Measurements from ENCODE around the gene SLC22A5. TPM values are rescaled to one million over a fixed set of nuclear protein-coding genes. Genes with fewer than 3 reads are reported as not detected.
A peak's percentile ranks its signal among the peaks of the same experiment; 100 is the strongest.

The SLC22A5 gene
- total and polyA plus RNA-seq, 2 of the 8 experiments (the other 6 are each of a cell fraction or from before 2014, with no cell fraction given): 4.0 to 9.0 TPM

DNA sequence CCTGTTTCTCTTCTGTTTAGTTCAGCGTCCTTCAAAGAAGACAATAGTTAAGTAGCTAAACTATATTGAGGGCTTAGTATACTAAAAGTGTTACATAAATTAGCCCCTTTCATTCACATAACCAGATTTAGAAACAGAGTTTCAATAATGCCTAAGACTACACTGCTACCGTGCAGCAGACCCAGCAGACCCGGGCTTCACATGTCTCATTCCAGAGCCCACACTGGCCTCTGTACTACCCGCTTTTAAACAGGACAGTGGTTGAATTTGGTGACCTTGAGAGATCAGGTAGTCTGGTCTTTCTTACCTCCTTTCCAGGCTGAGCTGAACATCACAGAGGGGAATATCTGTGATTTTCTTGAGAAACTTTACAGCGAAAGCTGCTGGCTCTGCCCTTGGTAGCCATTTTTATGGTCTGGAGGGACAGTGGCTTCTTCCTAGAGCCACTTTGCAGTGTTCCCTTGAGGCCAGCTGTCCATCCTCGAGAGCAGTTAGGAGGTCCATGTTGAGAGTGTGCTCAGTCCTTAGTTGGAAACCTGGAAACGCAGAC lies 56.5 kb downstream of the SLC22A5 start:
- Histone ChIP-seq H3K23me2 (ENCODE audit: low read depth, low read length) (no peaks in the 10 kb centered on the region), H4K91ac (replicated peaks; ENCODE audit: insufficient read length, low read length) (no peak overlapping the region), H3K4ac (replicated peaks; ENCODE audit: insufficient read length, low read depth, low read length) (peak overlapping the region; percentile 49), H3K4me3 (ENCODE audit: extremely low read depth in 1 of 4, insufficient read depth in 2 of 4, low read depth in 3 of 4, low read length in 4 of 4) (no peak overlapping the region), H2BK120ac (replicated peaks; ENCODE audit: low read depth, low read length) (no peak overlapping the region), H2BK15ac (ENCODE audit: low read length) (no peak overlapping the region; the same call in 1 of the 2 replicates), H3K27ac (ENCODE audit: low read depth, low read length) (no peak overlapping the region), H3K9ac (replicated peaks in 1 of 4; ENCODE audit: extremely low read depth in 1 of 4, low read depth in 3 of 4, low read length in 3 of 4) (no peak overlapping the region; a peak in 1 of 7 replicates), H3K79me2 (ENCODE audit: control insufficient read depth in 1 of 2, insufficient read depth in 2 of 2, low read length in 2 of 2) (no peaks in the 10 kb centered on the region), H4K5ac (ENCODE audit: insufficient read length, low read depth, low read length) (no peak overlapping the region), H2AFZ (ENCODE audit: low read length) (no peak overlapping the region), H2AK5ac (ENCODE audit: low read depth, low read length) (peak overlapping the region; percentile 66; the same call in 1 of the 2 replicates), H3K36me3 (ENCODE audit: control insufficient read depth in 2 of 4, insufficient read depth in 4 of 4, low read length in 3 of 4) (no peaks in the 10 kb centered on the region), H3K9me3 (ENCODE audit: insufficient read depth in 2 of 2, low read depth in 1 of 2, low read length in 1 of 2) (no peaks in the 10 kb centered on the region), H3K14ac (ENCODE audit: insufficient read length) (no peak overlapping the region), H3K56ac (replicated peaks; ENCODE audit: insufficient read length, low read depth, low read length) (no peak overlapping the region), H2BK5ac (ENCODE audit: low read depth, low read length) (no peak overlapping the region), H3K18ac (ENCODE audit: extremely low read depth, low read length) (peak overlapping the region; percentile 43), H3K79me1 (ENCODE audit: low read depth, low read length) (no peaks in the 10 kb centered on the region), H4K20me1 (replicated peaks in 1 of 2; ENCODE audit: control insufficient read depth in 1 of 2, insufficient read depth in 2 of 2, low read length in 2 of 2) (peaks cover 0 to 2% of the 10 kb centered on the region in 2 experiments), H2BK20ac (ENCODE audit: low read length) (peak overlapping the region; percentile 9; the same call in 1 of the 2 replicates), H3K23ac (ENCODE audit: insufficient read length) (no peak overlapping the region), H4K8ac (ENCODE audit: extremely low read depth, insufficient read depth, low read length) (peak overlapping the region; percentile 64; the same call in 1 of the 2 replicates), H3K4me1 (replicated peaks in 1 of 4; ENCODE audit: control insufficient read depth in 3 of 4, insufficient read depth in 4 of 4, low read length in 3 of 4) (peaks cover 0 to 9% (median 5%) of the 10 kb centered on the region in 4 experiments; a peak in 5 of 7 replicates), H2BK12ac (ENCODE audit: low read depth, low read length) (peak overlapping the region; percentile 91; the same call in 1 of the 2 replicates), H3K4me2 (ENCODE audit: insufficient read depth in 1 of 2, low read depth in 2 of 2, low read length in 2 of 2) (no peak overlapping the region), H3K27me3 (replicated peaks in 1 of 4; ENCODE audit: control insufficient read depth in 3 of 4, extremely low read depth in 1 of 4, insufficient read depth in 3 of 4, low read length in 3 of 4) (no peaks in the 10 kb centered on the region; a peak in 1 of 7 replicates)
- ChIA-PET CTCF (ENCODE audit: partially characterized antibody) (interaction anchor here (0.5 to 11.7 kb wide), 23 partner anchors 11 to 618 kb away, joined by 3 to 201 read pairs (median 6); partner anchors contain the start of gene IRF1), POLR2A (ENCODE audit: partially characterized antibody) (interaction anchor here (0.8 to 6.5 kb wide), 5 partner anchors 8 to 64 kb away, joined by 3 to 49 read pairs (median 4); partner anchors contain the start of gene IRF1)
- WGBS, 2 experiments (ENCODE audit: extremely low coverage in 1 of 2, insufficient coverage in 1 of 2, insufficient read length in 1 of 2, insufficient replicate concordance in 2 of 2, low coverage in 1 of 2, low lambda C conversion rate in 2 of 2, missing lambda C conversion rate in 1 of 2): 91% methylated on average over 7 of the region's 7 CpGs; no CpG with 5 or more reads in 1 of the 2 experiments
- FAIRE-seq: no peak
- TF ChIP-seq FOSL1 (IDR thresholded peaks at IDR 0.05; ENCODE audit: insufficient read depth, low read depth, low read length): no peak
- TF ChIP-seq SAP30 (IDR thresholded peaks at IDR 0.05; ENCODE audit: insufficient read depth, insufficient replicate concordance, low read length): no peak
- TF ChIP-seq NRF1 (IDR thresholded peaks at IDR 0.05; ENCODE audit: low read depth, low read length): no peak
- TF ChIP-seq CBX5 (IDR thresholded peaks at IDR 0.05; ENCODE audit: low read depth, low read length): no peak
- TF ChIP-seq CREB1 (IDR thresholded peaks at IDR 0.05): no peak
- no peak for TF ChIP-seq TBP (IDR thresholded peaks at IDR 0.05; ENCODE audit: low read depth, low read length)
- TF ChIP-seq, protein P1, sequence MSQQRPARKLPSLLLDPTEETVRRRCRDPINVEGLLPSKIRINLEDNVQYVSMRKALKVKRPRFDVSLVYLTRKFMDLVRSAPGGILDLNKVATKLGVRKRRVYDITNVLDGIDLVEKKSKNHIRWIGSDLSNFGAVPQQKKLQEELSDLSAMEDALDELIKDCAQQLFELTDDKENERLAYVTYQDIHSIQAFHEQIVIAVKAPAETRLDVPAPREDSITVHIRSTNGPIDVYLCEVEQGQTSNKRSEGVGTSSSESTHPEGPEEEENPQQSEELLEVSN (IDR thresholded peaks at IDR 0.05): no peak
- no peak for TF ChIP-seq CBX8 (IDR thresholded peaks at IDR 0.05; ENCODE audit: borderline replicate concordance, low read depth, low read length)
- TF ChIP-seq BACH1 (IDR thresholded peaks at IDR 0.05; ENCODE audit: low read length): no peak
- DNase-seq (ENCODE audit: low read depth in 1 of 2, low spot score in 2 of 2): peak in 1 of 2 experiments; percentile 29

All from H1 (cell line).